ENCODE results near the gene PPP3CB.
A peak's percentile ranks its signal among the peaks of the same experiment; 100 is the strongest.

Gene PPP3CB

DNA sequence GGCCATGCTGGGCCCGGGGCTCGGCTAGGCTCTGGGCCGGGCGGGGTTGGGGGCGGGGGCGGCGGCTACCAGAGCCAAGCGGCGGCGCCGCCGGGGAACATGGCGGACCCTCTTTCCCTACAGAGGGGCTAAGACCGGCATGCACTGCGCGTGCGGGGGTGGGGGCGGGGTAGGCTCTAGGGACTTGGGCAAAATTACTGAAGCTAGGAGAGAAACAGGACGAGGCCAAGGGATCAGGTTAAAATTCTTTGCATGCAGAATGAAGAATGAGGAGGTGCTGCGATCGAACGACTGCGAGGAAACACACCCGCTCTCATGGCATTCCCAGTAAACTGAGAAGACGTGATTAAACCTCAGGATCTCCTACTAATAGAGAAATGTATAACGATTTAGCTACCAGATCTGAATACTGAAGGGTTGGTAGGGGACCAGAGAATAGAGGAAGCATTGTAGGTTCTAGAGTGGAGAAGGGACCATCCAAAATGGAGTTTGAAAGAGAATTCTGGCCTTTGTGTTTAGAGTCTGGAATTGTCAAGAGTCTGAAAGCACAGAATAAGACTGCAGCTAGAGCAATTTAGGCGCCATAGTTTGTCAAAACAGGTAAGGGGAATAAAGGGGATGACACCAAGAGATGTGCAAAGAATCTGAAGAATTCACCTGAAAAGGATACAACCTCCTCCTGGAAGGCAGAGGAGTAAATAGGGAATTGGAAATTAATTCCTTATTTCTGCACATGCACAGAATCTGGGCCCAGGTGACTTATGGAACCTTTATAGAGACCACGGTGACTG is at the start of gene PPP3CB:
PPP3CB (minus strand) TSS at position 141 of the 791 bp plus-strand sequence; CDS start at position 6, 135 bp downstream.
- DNase-seq (ENCODE audit: low read depth) = peak; percentile 80

- DNase-seq (ENCODE audit: low read depth) = no peak
Measured at GRCh38 chr10:73545357-73545756, 49.5 kb upstream of the PPP3CB start.

DNA sequence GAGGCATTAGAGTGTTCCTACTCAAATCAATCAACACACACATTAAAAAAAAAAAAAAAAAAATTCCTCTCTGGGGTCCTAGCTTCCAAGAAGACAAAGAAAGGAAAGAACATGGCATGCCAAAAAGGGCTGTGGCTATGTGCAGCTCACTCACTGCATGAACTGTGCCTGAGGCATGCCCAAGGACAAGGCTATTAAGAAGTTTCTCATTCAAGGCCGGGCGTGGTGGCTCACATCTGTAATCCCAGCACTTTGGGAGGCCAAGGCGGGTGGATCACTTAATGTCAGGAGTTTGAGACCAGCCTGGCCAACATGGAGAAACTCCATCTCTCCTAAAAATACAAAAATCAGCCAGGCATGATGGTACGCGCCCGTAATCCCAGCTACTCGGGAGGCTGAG is 41.9 kb upstream of the PPP3CB start:
- no peak for DNase-seq (ENCODE audit: low read depth)

GRCh38 chr10:73537288-73537687 is 41.5 kb upstream of the PPP3CB start:
- DNase-seq (ENCODE audit: low read depth) = no peak

DNA sequence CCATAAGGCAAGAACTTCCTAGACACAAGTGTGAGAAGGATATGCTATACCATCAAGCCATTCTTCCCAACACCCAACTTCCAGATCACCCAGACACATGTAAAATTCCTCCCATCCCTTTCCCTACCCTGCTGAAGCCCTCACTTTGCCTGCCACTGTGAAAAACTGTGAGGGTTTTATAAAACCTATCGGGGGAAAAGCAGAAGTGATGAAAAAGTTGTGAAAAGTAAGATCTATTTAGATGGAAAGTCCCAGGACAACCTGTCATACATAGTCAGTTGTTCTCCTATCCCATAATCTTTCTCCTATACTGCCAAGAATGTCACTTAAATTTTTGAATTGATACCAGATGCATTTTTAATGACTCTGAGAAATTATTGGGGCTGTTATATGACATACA is 39.0 kb upstream of the PPP3CB start:
- DNase-seq (ENCODE audit: low read depth) = no peak

DNA sequence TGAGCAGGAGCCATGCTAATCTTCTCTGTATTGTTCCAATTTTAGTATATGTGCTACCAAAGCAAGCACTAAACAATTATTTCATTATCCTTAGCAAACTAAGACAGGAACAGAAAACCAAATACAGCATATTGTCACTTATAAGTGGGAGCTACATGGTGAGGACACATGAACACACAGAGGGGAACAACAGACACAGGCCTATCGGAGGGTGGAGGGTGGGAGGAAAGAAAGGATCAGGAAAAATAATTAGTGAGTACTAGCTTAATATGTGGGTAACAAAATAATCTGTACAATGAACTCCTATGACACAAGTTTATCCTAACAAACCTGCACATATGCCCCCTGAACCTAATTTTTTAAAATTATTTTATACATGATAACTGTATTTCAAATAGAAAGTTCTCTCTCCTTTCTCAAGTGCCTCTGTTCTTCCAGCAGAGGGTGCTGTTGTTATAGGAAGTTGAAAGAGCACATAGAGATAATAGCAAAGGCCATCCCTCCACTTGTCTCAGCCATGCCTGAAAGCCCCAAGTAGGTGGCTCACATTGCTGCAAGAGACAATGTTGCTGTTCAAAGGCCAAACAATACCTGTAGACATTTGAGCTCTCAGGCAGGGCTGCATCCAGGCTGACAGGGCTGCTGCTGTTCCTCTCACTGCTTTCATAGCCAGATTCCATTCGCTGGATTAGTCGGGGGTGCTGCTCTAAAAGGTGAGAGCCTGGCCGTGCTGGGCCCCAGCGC is 33.4 kb upstream of the PPP3CB start:
- peak; percentile 9 for DNase-seq (ENCODE audit: low read depth)

DNA sequence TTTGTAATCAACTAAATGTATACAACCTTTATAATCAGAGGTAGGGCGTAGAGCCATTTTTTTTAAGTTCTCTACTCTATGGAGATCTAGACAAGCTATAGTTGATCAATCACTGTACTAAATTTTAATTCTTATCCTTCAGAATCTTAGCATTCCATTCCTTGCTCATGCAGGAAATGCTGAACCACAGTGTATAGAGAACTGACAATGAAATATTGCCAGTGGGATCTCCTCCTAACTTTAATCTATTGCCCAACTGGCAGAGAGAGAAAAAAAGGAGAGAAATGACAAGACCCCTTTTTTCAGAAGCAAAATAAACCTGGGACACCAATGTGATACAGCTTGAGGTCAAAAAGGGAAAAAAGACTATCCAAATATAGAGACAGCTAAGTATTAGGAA is 26.4 kb upstream of the PPP3CB start:
- DNase-seq (ENCODE audit: low read depth) = no peak

DNA sequence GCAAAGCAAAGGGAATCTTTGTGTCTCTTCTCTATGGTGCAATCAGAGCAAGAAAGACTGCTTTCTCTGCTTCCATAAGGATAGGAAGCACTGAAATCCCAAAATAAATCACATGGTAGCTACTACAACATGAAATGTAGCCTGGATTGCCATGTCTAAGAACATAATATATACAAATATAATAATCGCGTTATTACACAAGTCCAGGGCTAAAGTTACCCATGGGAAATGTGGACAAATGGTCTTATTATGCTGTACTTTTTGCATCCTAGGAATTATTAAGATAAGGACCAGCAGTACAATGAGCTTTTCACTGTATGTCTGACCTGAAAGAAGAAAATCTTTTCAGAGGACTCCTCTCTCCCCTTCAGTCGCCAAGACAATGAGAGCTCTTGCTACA is 23.5 kb upstream of the PPP3CB start:
- no peak for DNase-seq (ENCODE audit: low read depth)

DNA sequence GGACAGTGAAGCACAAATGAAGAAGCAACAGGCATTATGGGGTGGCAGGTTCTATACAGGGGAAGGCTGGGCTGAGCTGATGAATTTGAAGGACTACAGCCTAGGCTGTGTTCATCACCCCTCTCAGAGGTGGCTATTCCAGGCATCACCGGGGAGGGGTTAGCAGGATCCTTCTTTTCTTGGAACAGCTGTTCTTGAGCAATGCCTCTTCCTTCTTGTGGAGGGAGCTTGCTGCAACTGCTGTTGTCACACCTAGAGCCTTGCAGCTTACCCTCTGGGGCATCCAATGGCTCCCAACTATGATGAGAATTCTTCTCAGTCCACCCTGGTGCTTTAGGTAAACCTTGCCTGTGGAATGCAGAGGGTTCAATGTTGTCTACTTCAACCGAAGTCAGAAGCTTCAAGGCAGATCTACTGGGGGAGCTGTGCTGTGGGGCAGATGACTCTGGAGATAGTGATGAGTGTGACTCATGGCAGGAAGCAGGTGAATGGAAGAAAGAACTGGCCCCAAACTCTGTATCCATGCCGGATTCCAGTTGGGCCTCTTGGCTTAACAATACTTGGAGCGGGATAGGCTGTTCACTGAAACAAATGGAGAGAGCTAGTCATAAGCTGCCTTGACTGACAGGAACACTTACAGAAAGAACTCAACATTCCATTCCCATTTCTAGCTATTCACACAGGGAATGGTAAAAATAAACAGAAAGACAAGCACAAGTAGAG is 21.5 kb upstream of the PPP3CB start:
- DNase-seq (ENCODE audit: low read depth) = no peak

DNA sequence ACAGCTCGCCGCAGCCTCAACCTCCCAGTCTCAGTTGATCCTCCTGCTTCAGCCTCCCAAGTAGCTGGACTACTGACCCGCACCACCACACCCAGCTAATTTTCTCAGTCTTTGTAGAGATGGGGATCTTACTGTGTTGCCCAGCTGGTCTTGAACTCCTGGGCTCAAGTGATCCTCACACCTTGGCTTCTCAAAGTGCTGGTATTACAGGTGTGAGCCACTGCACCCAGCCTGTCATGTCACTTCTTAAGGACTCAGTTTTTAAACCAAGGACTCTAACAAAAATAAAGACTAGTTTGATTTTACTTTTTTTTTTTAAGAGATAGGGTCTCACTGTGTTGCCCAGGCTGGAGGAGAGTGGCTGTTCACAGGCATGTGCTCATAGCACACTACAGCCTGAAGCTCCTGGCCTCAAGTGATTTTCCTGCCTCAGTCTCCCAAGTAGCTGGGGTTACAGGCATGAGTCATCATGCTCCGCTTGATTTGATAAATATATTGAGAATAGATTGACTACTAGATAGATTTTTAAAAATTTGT is 16.5 kb upstream of the PPP3CB start:
- DNase-seq (ENCODE audit: low read depth) = no peak

- no peak for DNase-seq (ENCODE audit: low read depth)
Measured at GRCh38 chr10:73509695-73510094, 13.9 kb upstream of the PPP3CB start.

DNA sequence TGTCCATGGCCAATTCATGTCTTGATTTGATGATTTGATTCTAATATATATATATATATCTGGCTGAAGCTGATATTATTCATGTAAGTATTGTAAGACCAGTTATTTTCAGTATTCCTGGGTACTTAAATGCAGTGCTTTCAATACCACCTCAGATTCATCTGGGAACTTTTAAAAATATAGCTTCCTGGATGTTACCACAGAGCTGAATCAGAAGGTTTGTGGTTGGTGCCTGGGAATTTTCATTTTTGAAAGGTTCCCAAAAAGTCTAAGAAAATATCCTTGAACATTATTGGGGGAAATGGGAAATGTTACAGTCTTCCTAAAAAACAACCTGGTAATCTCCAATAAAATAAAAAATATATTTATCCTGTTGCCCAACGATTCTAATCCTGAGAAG is 10.7 kb upstream of the PPP3CB start:
- DNase-seq (ENCODE audit: low read depth) = no peak

DNA sequence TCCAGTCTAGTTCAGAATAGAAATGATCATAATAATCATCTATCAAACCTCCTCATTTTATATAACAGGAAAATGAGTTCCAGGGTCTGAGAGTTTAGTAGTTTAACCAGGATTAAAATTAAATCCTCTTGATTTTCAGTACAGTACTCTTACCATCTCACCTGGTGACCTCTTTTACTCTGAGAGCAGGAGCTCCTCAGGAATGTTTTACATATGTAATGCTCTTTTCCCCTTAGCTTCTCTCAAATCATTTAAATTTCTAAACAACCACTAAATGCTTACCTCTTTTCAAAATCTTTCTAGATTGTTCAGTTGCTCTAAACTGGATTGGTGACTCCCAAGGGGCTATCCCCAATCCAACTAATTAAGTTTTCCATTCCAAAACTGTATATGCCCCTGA is 10.2 kb upstream of the PPP3CB start:
- DNase-seq (ENCODE audit: low read depth) = no peak

GRCh38 chr10:73503037-73503436 is 7.2 kb upstream of the PPP3CB start:
- DNase-seq (ENCODE audit: low read depth) = no peak

DNA sequence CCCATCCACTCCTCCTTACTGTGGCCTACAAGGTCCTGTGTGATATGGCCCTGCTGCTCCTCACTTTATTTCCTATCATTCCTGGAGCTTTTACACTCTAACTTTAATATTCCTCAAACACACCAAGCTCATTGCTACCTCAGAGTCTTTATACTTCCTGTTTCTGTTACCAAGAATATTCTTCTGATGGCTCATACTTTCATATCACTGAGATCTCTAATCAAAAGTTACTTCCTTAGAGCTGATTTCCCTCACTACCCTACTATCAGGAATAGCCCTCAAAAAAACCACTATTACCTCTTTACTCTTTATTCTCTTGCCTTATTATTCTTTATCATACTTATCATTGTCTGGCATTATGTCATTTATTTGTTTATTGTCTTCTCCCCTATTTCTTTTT is 5.8 kb upstream of the PPP3CB start:
- no peak for DNase-seq (ENCODE audit: low read depth)

GRCh38 chr10:73497623-73498022 is 1.8 kb upstream of the PPP3CB start:
- DNase-seq (ENCODE audit: low read depth) = no peak

GRCh38 chr10:73495226-73495883 is 469 bp downstream of the PPP3CB start:
- peak; percentile 63 for DNase-seq (ENCODE audit: low read depth)

- no peak for DNase-seq (ENCODE audit: low read depth)
Measured at GRCh38 chr10:73494877-73495225, 973 bp downstream of the PPP3CB start.

DNA sequence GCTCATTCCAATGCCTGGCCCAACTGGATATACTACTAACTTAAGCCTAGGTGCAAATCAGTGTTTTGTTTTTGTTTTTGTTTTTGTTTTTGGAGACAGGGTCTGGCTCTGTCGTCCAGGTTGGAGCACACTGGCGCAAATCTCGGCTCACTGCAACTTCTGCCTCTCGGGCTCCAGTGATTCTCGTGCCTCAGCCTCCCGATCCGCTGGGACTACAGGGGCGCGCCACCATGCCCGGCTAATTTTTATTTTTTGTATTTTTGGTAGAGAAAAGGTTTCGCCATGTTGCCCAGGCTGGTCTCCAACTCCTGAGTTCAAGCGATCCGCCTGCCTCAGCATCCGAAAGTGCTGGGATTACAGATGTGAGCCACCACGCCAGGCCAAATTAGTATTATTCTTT is 1.6 kb downstream of the PPP3CB start:
- DNase-seq (ENCODE audit: low read depth) = no peak

- no peak for DNase-seq (ENCODE audit: low read depth)
Measured at GRCh38 chr10:73493781-73494180, 2.0 kb downstream of the PPP3CB start.

- no peak for DNase-seq (ENCODE audit: low read depth)
Measured at GRCh38 chr10:73486601-73487000, 9.2 kb downstream of the PPP3CB start.

DNA sequence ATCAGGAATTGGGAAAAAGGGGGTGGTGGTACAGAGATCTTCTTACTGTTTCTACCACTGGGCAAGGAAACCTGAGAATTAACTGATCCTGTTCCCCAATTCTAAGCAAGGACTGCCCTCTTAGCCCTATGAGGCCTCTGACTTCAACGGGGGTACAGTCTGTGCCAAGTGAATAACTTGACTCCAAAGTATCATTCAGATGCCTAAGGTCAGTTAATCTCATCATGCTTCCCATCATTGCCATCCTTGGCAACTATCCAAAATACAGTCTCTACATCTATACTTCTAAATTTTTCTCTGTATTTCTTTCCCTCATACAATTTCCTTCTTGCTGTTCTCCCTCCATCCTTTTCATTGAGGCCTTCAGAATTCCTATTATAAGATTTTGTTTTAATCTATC is 10.5 kb downstream of the PPP3CB start:
- DNase-seq (ENCODE audit: low read depth) = no peak
